ENCODE measurements around the gene ADGRL2.

The ADGRL2 gene

GRCh38 chr1:81813691-81814090 lies 13.0 kb downstream of the ADGRL2 start:
- no peak overlapping the region for H3K4me3 ChIP-seq (ENCODE audit: low read depth, low read length)
- DNase-seq (ENCODE audit: low read depth): no peak
- no peak for TF ChIP-seq CTCF (IDR thresholded peaks at IDR 0.05; ENCODE audit: low read depth, low read length, missing control alignments)
- in situ Hi-C loops (cut with HindIII; ENCODE audit: low sequenced_read_pairs): no loop called here

GRCh38 chr1:81819613-81820012 lies 18.9 kb downstream of the ADGRL2 start:
- in situ Hi-C loops (cut with HindIII; ENCODE audit: low sequenced_read_pairs): no loop called here
- TF ChIP-seq CTCF (IDR thresholded peaks at IDR 0.05; ENCODE audit: low read depth, low read length, missing control alignments): no peak
- DNase-seq (ENCODE audit: low read depth): no peak
- H3K4me3 ChIP-seq (ENCODE audit: low read depth, low read length): no peak overlapping the region

GRCh38 chr1:81820765-81821164 lies 20.0 kb downstream of the ADGRL2 start:
- TF ChIP-seq CTCF (IDR thresholded peaks at IDR 0.05; ENCODE audit: low read depth, low read length, missing control alignments): no peak
- in situ Hi-C loops (cut with HindIII; ENCODE audit: low sequenced_read_pairs): no loop called here

GRCh38 chr1:81823082-81823481 lies 22.3 kb downstream of the ADGRL2 start:
- H3K4me3 ChIP-seq (ENCODE audit: low read depth, low read length): no peak overlapping the region
- no peak for DNase-seq (ENCODE audit: low read depth)
- in situ Hi-C loops (cut with HindIII; ENCODE audit: low sequenced_read_pairs): no loop called here
- TF ChIP-seq CTCF (IDR thresholded peaks at IDR 0.05; ENCODE audit: low read depth, low read length, missing control alignments): no peak

More at GRCh38 chr1:81820765-81821164, 20.0 kb downstream of the ADGRL2 start:
- H3K4me3 ChIP-seq (ENCODE audit: low read depth, low read length): no peak overlapping the region
- no peak for DNase-seq (ENCODE audit: low read depth)

GRCh38 chr1:81824759-81825158 lies 24.0 kb downstream of the ADGRL2 start:
- TF ChIP-seq CTCF (IDR thresholded peaks at IDR 0.05; ENCODE audit: low read depth, low read length, missing control alignments): no peak
- no peak overlapping the region for H3K4me3 ChIP-seq (ENCODE audit: low read depth, low read length)
- in situ Hi-C loops (cut with HindIII; ENCODE audit: low sequenced_read_pairs): no loop called here
- DNase-seq (ENCODE audit: low read depth): no peak

- in situ Hi-C loops (cut with HindIII; ENCODE audit: low sequenced_read_pairs): no loop called here
- no peak for TF ChIP-seq CTCF (IDR thresholded peaks at IDR 0.05; ENCODE audit: low read depth, low read length, missing control alignments)
- no peak overlapping the region for H3K4me3 ChIP-seq (ENCODE audit: low read depth, low read length)
- DNase-seq (ENCODE audit: low read depth): no peak
Measured at GRCh38 chr1:81827942-81828341, 27.2 kb downstream of the ADGRL2 start.

GRCh38 chr1:81832573-81832972 lies 31.8 kb downstream of the ADGRL2 start:
- no peak overlapping the region for H3K4me3 ChIP-seq (ENCODE audit: low read depth, low read length)
- TF ChIP-seq CTCF (IDR thresholded peaks at IDR 0.05; ENCODE audit: low read depth, low read length, missing control alignments): no peak
- in situ Hi-C loops (cut with HindIII; ENCODE audit: low sequenced_read_pairs): loop anchor here (5.0 kb wide), 2 partner anchors 55 to 95 kb away; no protein-coding TSS in a partner anchor
- peak; percentile 60 for DNase-seq (ENCODE audit: low read depth)

All from astrocyte of the cerebellum (primary cell).